Stimulated activated CD4-positive, alpha-beta T cell treated with anti-CD3 and anti-CD28 coated beads, Interleukin-2, amount 100 ng/mL, for 24 hours (primary cell): ENCODE measurements around the gene BRD1.
A peak's percentile ranks its signal among the peaks of the same experiment; 100 is the strongest.
"Not testable (repeated sequence)": the region's sequence is repeated elsewhere in the genome, so short reads cannot be mapped to it uniquely, and the experiment has no call there.

ENCODE experiments used
- DNase-seq, 2 donors: peaks; one replicate each; pipeline ENCODE4 v3.0.0-alpha.2; 2020

Gene BRD1

DNA sequence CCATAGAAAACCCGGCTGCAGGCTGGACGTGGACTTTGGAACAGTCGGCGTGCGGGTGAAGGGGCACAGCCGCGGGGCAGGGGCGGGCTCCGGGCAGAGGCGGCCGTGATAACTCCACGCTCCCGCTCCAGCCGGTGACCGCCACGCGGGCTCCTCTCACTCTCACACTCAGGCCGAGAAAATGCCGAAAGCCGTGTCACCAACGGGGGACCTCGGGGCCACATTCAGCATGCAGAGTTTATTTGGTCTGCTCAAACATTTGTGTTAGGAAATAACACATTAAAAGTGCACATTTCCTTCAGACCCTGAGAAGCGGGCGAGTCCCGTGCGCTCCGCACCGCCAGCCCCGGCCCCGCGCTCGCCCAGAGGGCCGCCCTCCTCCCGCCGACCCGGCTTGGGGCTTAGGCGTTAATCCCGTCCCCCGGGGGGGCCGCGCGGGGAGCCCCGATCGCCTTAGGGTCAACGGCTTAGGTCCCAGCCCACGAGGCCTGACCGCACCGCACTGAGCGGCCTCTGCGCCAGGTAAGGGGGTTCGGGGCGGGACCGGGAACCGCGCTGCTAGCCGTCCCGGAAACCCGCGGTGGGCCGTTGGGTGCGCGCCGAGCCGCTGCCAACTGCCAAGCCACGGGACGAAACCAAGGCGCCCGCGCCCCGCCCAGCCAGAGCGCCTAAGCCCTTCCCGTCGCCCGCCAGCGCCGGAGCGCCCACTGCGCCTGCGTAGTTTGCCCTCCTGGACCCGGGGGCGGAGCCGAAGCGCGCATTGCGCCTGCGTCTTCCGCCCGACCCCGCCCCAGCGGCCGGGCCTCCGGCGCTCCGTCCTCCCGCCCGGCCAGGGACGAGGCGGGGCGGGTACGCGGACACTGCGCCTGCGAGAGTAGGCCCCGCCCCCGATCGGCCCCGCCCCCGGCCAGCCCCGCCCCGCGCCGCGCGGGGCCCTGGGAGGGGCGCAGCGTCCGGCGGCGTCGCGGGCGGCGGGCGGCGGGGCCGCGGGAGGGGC, 25.5 kb upstream of the BRD1 start, which contains the start of gene ZBED4:
ZBED4 (plus strand) TSS at position 947 of the 997 bp plus-strand sequence. CDS start 29,819 bp downstream, outside the sequence.
- DNase-seq: peak; percentile 98 to 99

DNA sequence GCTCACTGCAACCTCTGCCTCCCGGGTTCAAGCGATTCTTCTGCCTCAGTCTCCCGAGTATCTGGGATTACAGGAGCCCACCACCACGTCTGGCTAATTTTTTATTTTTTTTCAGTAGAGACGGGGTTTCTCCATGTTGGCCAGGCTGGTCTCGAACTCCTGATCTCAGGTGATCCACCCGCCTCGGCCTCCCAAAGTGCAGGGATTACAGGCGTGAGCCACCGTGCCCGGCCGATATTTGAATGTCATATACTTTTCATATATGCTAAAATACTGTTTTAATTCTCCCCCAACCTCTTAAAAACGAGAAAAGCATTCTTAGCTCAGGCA, 24.9 kb upstream of the BRD1 start:
- not testable (repeated sequence) for DNase-seq

DNA sequence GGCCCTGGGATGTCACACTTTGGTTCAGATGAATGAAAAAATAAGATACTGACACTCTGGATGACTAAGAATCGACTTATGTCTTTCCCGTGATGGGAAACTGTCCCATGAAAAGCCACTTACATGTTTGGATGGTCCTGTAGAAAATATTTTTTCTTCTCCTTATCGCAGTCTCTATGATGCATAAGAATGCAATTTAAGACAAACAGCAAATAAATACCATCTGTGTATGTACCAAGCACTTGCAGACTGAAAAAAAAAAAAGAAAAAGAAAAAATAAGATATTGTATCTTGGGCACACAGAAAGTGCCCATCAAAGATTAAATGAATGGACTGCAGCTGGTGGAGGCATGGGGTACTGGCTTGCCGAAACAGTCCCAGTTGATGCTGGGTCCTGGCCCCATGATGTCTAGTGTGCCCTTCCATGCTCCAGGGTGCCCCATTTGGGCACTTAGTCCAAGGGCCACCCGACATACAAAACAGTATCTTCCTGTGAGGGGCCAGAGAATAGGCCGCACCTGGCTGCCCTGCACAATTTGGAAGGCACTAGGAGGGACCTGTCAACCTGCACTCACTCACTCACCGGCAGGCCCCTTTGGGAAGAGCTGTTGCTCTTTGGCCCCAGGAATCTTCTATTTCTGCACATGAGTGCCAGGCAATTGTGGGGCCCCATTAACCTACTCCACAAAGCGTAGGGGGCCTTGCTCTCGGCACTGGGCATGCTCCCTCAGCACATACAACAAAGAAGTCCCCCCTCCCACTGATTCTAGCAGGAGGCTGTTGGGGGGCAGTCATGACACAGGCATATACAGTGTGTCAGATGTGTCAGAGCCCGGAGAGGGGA, 23.5 kb upstream of the BRD1 start:
- DNase-seq: no peak

DNA sequence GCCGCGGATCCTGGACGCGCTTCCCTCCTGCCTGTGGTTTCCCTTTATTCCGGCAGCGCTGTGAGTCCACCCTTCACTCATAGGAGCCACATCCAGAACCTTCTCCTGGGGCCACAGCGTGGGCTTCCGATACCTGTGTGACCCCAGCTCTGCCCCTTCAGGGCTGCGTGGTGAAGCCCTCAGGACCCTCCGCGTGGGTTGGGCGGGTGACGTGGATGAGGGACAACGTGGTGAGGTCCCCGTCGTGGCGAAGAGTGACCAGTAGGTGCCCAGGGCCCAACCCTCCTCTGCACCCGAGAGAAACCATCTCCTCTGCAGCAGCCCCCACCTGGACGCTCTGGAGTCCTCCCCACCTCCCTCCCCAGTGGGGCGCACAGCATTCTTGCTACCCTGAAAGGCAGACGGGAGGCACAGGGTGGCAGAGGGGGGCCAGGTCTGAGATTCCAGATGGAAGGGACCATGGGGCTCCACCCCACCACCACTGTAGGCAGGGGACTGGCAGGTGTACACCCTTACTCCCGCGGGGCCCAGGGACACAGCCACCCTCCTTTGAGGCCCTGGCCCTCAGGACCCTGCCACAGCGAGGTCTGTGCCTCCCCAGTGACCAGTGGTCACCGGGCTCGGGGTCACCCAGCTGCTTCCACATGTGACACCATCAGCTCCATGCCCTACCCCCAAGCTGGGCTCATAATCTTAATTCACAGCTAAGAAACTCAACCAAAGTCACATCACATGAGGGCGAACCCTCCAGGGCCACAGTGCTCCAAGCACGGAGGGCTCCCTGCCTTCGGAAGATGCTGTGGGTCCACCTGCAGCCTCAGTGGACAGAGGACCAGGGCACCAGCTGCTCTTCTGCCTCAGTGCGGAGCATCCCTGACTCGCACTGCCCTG, 22.6 kb upstream of the BRD1 start:
- no peak for DNase-seq

DNA sequence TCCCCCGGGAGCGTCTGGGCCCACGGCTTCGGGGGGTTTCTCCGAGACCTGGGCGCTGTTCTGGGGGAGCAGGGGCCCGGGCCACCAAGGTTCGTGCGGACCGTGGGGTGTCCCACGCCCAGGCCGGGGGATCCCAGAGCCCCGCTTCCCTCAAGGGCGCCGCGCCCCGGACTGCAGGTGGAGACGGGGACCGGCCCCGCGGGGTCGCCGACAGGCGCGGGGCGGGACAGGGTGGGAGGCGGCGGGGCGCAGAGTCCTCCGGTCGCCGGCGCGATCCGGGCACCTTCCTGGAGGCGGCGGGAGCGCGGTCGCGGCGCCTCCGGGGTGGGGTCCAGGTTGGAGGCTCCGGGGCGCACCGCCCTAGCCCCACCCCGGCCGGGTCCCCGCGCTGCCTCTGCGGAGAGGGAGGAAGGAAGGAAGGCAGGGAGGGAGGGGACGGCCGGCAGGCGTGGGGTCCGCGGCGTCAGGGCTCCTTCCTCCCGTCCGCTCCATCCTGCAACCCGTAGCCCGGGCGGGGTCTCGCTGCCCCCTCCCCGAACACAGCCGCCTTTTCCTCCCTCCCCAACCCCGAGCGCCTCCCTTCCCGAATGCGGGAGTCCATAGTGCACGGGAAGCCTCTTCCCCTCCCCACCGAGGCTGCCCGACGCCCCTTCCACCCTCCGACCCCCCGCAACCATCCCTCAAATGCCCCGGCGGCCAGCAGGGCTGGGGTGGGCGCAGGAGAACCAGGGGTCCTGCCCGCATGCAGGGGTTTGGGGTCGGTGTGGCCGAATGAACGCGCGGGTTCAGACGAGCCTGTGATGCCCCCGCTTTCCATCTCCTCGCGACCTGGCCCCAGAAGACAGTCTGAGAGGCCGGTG, 21.7 kb upstream of the BRD1 start:
- peak in 1 of 2 donors; percentile 27 for DNase-seq

DNA sequence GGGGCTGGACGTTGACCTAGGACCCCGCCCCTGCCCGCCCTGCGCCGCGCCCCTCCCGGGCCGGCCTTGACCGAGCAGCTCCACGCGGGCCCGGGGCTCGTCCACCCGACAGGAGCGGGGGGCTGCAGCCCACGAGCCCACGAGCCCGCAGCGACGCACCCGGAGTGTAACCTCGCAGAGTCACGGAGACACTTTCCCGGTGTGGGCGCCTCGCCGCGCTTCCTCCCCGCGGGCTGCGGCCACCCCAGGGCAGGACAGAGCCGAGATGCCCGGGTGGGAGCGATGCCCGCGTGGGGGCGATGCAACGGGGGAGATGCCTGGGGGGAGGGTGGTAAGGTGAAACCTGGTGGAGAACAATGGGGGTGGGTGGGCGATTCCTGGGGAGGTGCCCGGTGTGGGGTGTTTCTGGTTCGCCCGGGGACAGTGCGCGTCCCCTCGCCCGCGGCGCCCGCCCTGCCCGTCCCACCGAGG, 21.1 kb upstream of the BRD1 start:
- no peak for DNase-seq

DNA sequence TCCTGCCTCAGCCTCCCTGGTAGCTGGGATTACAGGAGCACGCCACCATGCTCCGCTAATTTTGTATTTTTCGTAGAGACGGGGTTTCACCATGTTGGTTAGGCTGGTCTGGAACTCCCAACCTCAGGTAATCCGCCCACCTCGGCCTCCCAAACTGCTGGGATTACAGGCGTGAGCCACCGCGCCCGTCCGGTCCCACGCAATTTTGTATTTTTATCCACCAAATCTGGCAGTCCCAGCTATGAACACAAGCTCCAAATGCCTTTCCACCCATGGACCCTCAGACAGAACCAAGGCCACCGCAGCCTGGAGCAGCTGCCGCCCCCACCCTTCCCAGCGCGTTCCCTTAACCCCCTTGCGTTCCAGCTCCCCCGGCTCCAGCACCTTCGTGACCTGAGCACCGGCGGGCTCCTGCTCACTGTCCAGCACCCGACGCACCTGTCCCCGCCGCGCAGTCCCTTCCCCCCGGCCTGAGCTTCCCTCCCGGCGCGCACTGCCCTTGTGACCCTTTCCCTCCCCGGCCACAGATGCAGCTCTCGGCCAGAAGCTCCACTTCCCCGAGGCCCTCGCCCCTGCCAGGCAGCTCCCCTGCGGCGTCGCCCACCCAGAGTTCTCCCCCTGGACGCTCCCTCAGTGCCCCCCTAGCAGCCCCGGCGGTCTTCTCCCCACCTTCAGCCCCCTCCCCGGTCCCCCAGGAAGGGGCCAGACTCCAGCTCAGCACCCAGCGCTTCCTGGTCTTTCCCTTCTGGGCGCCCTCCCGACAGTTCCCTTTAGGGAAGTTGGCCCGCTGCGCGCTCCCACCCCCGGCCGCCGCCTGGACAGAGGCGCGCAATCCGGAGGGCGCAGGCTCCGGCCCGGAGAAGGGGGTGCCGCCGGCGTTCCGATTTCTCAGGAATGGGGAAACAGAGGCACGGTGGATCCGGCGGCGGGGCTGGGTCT, 20.3 kb upstream of the BRD1 start:
- DNase-seq: no peak

DNA sequence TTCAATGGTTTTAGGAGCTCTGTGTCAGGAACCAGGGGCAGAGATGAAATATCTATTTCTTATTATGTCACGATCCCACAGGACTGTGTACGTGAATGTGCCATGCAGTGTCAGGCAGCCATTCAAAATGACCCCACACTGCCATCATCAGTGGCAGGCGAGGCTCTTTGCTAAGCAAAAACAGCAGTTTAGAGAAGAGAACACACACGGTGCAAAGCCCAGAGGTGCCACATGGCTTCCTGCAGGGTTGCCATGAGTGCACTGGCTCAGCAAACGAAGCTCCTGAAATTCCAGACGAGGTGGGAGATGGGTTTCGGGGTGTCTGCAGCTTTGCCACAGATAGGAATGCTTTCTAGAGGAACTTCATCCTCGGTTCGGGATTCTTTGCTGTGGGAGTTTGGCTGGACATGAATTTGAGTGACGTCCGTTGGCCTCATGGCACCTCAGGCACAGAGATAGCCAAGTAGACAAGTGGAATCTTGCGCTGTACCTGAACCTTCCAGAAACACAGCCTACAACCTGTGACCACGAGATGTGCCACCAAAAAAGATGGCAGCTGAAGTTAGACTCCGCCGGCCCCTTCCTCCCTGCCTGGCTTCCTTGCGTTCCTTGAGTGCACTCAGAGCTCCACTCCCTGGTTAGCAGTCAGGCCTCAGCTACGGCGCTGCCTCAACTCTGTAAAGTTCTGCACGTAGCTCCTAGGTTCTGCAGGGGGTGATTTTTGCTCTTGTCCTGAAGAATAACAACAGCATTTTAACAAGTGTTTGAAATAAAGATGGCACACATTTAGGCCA, 18.2 kb upstream of the BRD1 start:
- DNase-seq: no peak

DNA sequence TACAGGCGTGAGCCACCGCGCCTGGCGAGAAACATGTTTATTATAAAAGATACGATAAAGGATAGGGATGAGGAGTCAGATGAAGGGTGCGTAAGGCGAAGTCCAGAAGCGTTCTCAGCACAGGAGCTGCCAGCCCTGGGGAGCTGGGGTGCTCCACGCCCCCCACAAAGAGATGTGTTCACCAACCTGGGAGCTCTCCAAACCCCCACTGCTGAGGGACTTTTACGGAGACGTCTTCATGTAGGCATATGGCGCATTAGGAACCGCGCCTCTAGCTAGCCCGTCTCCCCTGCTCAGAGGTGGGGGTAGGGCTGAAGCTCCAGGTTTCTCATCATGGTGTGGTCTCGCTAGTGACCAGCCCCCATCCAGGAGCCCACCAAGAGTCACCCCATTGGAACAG, 17.6 kb upstream of the BRD1 start:
- DNase-seq: no peak

DNA sequence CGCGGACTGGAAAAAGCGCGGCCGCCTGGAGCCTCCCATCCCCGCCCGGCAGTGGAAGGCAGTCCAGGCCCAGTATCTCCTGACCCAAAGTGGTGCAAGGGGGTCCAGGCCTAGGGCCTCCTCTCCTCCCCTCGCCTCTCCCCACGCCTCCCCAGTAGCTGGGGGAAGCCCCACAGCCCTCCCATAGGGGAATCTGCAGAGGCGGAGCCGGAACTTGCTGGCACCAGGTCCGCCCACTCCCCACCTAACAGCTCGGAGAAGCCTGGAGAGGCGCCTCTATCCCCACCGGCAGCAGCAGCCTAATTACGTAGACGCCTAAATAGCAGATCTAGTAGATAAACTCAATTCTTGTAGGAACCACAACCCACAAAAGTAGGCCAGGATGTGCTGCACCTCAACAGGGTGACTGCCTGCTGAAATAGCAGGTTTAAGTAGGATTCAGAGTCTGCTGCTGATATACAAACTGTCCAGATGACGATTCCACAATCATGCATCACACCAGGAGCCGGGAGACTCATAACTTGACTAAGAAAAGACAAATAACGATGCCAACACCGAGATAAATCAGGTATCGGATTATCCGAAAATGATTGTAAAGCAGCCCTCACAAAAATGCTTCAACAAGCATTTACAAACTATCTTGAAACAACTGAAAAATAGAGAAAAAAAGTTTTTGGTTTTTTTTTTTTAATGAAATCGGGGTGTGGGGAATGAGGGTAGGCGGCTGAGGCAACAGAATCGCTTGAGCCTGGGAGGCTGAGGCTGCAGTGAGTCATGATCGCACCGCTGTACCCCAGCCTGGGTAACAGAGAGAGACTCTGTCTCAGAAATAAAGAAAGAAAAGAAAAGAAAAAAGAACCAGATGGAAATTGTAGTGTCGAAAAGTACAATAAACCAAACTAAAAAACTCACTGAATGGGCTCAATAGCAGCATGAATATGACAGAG, 11.4 kb upstream of the BRD1 start:
- peak; percentile 81 to 83 for DNase-seq

DNA sequence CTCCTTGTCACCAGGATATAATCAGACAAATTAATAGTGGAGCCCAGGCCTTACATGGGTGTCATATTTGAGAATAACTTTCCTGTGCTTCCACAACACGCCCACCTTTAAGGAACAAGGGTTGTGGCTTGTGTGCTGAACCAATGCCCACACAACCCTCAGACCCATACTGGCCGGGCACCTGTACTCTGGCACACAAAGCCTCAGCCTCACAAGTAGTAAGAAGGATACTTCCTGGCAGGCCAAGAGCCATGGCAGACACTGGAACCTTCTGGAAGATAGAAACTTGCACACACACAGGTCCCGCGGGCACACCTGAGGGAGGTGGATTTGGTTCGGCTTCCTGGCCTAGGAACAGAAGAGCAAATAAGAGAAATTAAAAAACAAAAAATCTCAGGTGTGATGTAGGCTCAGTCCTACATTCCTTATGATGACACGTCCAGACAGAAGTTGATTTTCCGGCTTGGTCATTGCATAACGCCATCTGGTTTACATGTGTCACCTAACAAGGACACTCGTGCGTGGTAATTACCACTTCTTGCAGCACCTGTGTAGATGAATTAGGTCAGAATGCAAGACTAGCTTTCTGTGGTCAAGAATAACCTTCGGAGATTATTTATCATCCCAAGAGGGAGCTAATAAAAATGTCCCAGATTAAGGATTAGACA, 5.8 kb upstream of the BRD1 start:
- DNase-seq: no peak

DNA sequence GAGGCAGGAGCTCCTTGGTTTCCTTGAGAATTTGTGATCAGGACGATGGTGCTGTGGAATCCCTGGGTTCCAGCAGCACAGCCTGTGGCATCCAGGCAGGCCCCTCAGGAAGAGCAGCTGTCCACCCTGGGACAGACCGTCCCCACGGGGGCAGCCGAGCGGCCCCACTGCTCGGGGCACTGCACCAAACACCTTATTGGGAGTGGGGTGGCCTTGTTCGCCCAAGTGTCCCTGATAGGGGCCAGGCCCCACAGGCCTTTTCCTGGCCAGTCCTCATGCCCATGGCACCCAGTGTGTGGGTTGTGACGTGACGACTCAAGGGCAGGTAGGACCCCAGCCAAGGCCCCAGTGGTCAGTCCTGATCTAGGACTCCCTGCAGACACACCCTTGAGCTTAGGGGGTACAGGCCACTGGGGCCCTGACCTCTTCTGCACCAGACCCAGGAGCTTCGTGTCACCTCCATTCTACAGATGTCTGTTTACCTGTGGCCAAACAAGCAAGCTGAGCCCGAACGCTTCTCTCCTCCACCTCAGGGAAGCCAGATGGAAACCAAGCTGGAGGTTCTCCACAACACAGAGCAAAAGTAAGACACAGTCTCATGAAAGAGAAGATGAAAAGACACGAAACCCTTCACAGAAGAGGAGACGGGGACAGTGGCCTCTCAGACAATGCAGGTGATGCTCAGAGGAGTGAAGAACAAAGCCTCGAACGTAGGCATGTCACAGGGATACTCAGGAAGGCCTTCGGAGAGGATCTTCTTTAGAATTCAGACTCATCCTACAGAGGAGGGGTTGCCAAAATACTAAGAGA, 1.6 kb upstream of the BRD1 start:
- no peak for DNase-seq

DNA sequence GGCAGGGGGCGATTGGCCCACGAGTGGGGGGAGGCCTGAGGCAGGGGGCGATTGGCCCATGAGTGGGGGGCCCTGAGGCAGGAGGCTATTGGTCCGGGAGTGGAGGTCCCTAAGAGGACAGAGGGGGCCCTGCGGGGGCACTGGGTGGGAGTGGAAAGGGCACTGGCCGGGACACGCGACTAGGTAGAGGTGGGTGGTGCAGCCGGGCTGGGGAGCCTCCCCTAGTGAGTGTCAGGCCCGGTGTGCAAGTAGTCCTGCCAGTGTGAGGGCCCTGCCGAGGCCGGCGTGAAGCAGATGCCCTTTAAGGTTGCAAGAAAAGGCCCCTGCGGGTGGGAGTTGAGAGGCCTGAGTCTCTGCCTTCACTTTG, 909 bp upstream of the BRD1 start:
- DNase-seq: no peak

DNA sequence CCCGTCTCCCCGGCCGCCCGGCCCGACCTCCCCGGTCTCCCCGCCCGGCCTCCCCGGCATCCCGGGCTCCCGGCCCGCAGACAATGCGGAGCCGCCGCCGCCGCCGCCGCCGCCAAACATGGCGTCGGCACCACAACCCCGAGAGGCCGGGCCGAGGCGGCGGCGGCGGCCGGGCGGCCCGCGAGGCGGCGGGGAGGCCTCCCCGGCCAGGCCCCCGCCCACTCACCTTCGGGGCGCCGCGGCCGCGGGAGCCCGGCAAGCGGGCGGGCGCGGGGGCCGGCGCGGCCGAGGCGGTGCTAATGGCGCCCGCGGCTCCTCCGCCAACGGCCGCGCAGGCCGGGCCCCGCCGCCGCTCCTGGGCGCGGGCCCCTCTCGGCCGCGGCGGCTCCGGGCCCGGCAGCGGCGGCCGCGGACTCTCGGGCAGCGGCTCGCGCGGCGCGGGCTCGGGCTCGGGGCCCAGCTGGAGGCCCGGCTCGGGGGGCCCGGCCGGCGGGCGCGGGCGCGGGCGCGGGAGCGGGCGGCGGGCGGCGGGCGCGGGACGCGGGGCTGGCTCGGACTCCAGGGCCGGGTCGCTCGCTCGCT, 311 bp downstream of the BRD1 start:
- DNase-seq: peak in 1 of 2 donors; percentile 33

DNA sequence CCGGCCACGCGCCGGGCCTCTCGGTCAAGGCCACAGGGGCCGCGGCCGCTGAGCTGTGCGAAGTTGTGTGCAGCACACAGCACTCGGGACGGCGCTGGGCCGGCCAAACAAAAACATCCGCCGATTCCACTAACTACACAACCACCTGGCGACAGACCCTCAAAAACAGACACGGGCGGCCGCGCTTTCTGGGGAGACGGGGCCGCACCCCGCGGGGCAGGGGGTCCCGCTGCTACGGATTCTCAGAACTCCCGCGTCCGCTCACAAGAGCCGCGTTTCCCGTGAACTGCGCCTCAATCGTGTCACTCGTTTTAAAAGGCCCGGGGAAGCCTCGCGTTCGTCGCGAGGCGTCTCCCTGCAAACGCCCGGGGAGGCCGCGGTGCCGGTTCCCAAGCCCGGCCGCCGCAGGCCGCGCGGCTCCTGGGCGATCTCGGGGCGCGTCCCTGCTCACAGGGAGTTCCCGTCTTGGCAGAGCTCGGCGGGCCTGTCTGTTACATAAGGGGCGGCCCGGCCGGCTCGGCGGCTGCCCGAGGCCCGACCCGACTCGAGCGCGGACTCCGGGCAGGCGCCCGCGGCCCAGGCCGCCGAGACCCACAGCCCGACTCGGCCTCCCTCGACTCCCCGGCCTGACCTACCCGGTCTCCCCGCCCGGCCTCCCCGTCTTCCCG, 936 bp downstream of the BRD1 start:
- DNase-seq: peak in 1 of 2 donors; percentile 37
